Central memory CD8-positive, alpha-beta T cell (primary cell): ENCODE results near the gene TMBIM1.

Experiments used
- ATAC-seq: fragments of 150-1000 bp; cut with Tn5 transposase; replicated peaks from 2 replicates; pipeline ENCODE4 v1.10.0; 2022; ENCODE audit warnings: mild to moderate bottlenecking, moderate FRiP score, moderate number of reproducible peaks; ENCODE audit not compliant: poor library complexity, severe bottlenecking; ENCODE audit errors: extremely low read depth
- DNase-seq, 2 donors: peaks; one replicate each; pipeline ENCODE4 v3.0.0; 2021; ENCODE audit warnings: low spot score in 2 of 2
- H3K27ac Mint-ChIP-seq: one replicate; pipeline ENCODE4 v1.8.0; 2022; ENCODE audit warnings: low read depth, mild to moderate bottlenecking, moderate library complexity, mixed read lengths
- H3K27me3 Mint-ChIP-seq: one replicate; pipeline ENCODE4 v1.8.0; 2022; ENCODE audit warnings: mixed read lengths
- H3K36me3 Mint-ChIP-seq: one replicate; pipeline ENCODE4 v1.8.0; 2022; ENCODE audit warnings: mild to moderate bottlenecking, moderate library complexity, mixed read lengths; ENCODE audit not compliant: insufficient read depth
- H3K4me1 Mint-ChIP-seq: one replicate; pipeline ENCODE4 v1.8.0; 2022; ENCODE audit warnings: mixed read lengths
- H3K4me3 Mint-ChIP-seq: one replicate; pipeline ENCODE4 v1.8.0; 2022; ENCODE audit warnings: mild to moderate bottlenecking, moderate library complexity, mixed read lengths
- H3K9me3 Mint-ChIP-seq: one replicate; pipeline ENCODE4 v1.8.0; 2022; ENCODE audit warnings: mixed read lengths

The TMBIM1 gene

GRCh38 chr2:218260742-218261422, 31.4 kb downstream of the TMBIM1 start, which contains the start of gene GPBAR1:
GPBAR1 (plus strand) TSS chr2:218261015; CDS start chr2:218262725, 1,710 bp downstream.
- no peaks in the 10 kb centered on the region for H3K27me3 Mint-ChIP-seq
- H3K9me3 Mint-ChIP-seq = no peaks in the 10 kb centered on the region
- DNase-seq (no peak), ATAC-seq (no peak)
- peaks cover 30% of the 10 kb centered on the region for H3K36me3 Mint-ChIP-seq
- no peak within 1 kb of the TSS for H3K4me3 Mint-ChIP-seq
- H3K4me1 Mint-ChIP-seq = peaks cover 32% of the 10 kb centered on the region
- no peak within 1 kb of the TSS for H3K27ac Mint-ChIP-seq

DNA sequence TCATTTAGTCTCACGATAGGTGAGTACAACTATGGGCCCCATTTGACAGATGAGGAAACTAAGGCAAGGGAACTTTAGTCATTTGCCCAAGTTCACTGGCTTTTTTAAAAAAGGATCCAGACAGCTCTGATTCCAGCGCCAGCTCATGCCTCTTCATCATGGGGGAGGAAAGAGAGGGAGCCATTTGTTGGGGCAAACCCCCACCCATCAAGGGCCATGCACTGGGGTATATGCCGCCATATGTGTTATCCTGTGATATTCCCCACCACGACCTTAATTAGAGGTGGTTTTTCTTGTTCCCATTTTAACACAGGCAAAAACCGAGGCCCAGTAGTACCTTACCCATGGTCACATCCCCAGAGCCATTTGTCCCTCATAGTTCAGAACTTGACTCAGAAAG, 32.1 kb downstream of the TMBIM1 start:
- peaks cover 36% of the 10 kb centered on the region for H3K36me3 Mint-ChIP-seq
- H3K4me3 Mint-ChIP-seq = no peak overlapping the region
- H3K27me3 Mint-ChIP-seq = no peaks in the 10 kb centered on the region
- no peak overlapping the region for H3K27ac Mint-ChIP-seq
- no peaks in the 10 kb centered on the region for H3K9me3 Mint-ChIP-seq
- no peak for DNase-seq
- peaks cover 24% of the 10 kb centered on the region for H3K4me1 Mint-ChIP-seq
- ATAC-seq = no peak

- DNase-seq = no peak
- peak overlapping the region; percentile 62 for H3K27ac Mint-ChIP-seq
- no peak overlapping the region for H3K4me3 Mint-ChIP-seq
- H3K36me3 Mint-ChIP-seq = peaks cover 44% of the 10 kb centered on the region
- ATAC-seq = no peak
- H3K4me1 Mint-ChIP-seq = peaks cover 20% of the 10 kb centered on the region
- H3K9me3 Mint-ChIP-seq = no peaks in the 10 kb centered on the region
- no peaks in the 10 kb centered on the region for H3K27me3 Mint-ChIP-seq
Measured at GRCh38 chr2:218259099-218259961, 33.0 kb downstream of the TMBIM1 start.

GRCh38 chr2:218257390-218257981, 34.8 kb downstream of the TMBIM1 start:
- no peaks in the 10 kb centered on the region for H3K9me3 Mint-ChIP-seq
- H3K27ac Mint-ChIP-seq = peak overlapping the region; percentile 53
- peak; percentile 55 to 60 for DNase-seq
- no peaks in the 10 kb centered on the region for H3K27me3 Mint-ChIP-seq
- peak overlapping the region; percentile 44 for H3K4me3 Mint-ChIP-seq
- peaks cover 59% of the 10 kb centered on the region for H3K36me3 Mint-ChIP-seq
- H3K4me1 Mint-ChIP-seq = peaks cover 7% of the 10 kb centered on the region
- ATAC-seq = peak; percentile 77

- H3K4me3 Mint-ChIP-seq = no peak overlapping the region
- no peaks in the 10 kb centered on the region for H3K9me3 Mint-ChIP-seq
- ATAC-seq (no peak), DNase-seq (no peak)
- peaks cover 65% of the 10 kb centered on the region for H3K36me3 Mint-ChIP-seq
- H3K4me1 Mint-ChIP-seq = peaks cover 7% of the 10 kb centered on the region
- no peak overlapping the region for H3K27ac Mint-ChIP-seq
- H3K27me3 Mint-ChIP-seq = no peaks in the 10 kb centered on the region
Measured at GRCh38 chr2:218256612-218257350, 35.5 kb downstream of the TMBIM1 start.

- H3K4me3 Mint-ChIP-seq = no peak overlapping the region
- H3K27me3 Mint-ChIP-seq = no peaks in the 10 kb centered on the region
- ATAC-seq = no peak
- no peak overlapping the region for H3K27ac Mint-ChIP-seq
- H3K36me3 Mint-ChIP-seq = peaks cover 76% of the 10 kb centered on the region
- peaks cover 7% of the 10 kb centered on the region for H3K4me1 Mint-ChIP-seq
- no peaks in the 10 kb centered on the region for H3K9me3 Mint-ChIP-seq
- DNase-seq = no peak
Measured at GRCh38 chr2:218255446-218255845, 36.9 kb downstream of the TMBIM1 start.

DNA sequence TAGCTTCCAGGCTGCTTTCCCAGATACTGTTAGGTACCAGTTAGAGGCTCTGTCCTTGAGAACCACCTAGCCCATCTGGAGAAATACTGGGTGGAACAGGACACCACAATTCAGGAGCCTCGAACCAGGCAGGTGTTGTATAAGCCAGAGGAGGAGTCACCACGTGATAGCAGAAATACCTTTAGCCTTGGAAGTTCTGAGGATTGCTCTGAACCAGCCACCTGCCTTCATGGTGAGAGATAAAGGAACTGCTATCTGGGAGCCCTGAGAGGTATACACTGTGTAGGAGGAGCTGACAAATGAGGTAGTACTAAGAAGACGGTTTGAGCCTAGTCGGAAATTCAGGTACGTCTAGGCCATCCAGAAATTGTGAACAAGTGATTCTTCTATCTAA, 39.1 kb downstream of the TMBIM1 start:
- Mint-ChIP-seq H3K27ac (no peak overlapping the region), H3K36me3 (peaks cover 92% of the 10 kb centered on the region), H3K9me3 (no peaks in the 10 kb centered on the region), H3K27me3 (no peaks in the 10 kb centered on the region), H3K4me3 (no peak overlapping the region), H3K4me1 (peaks cover 7% of the 10 kb centered on the region)
- DNase-seq (no peak), ATAC-seq (no peak)

DNA sequence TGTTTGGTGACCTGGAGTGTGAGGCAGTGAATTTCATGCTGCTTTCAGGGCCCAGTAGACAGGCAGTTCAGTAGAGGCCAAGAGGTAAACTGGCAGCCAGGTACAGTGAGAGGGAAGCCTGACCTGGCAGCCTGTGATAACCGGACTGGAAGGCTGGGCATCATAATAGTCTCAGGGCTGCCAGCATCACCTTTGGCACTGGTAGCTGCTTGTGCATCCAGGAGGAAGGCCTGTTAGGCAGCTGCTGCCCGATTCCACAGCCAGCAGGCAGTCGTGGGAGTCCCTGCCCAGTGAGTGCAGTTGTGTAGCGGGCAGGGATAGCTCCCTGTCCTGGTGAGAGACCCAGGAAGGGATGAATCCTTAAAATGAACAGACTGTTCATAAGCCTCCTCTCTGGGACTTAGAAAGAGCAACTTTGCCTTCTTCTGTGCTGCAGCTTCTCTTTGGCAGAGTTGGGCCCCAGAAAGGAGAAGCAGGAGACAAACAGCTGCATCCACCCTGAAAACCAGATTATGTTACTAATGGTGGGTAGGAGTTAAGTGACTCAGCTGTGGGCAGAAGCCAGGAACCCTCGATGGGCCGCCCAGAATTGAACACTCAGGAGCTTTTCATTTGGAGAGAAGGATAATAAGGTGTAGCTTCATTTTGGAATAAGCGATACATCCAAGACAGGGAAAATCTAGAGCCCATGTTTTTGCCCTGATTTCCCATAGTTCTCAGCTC, 39.6 kb downstream of the TMBIM1 start:
- H3K36me3 Mint-ChIP-seq = peaks cover 98% of the 10 kb centered on the region
- no peak overlapping the region for H3K4me3 Mint-ChIP-seq
- H3K27me3 Mint-ChIP-seq = no peaks in the 10 kb centered on the region
- H3K4me1 Mint-ChIP-seq = peaks cover 5% of the 10 kb centered on the region
- ATAC-seq (no peak), DNase-seq (no peak)
- H3K9me3 Mint-ChIP-seq = no peaks in the 10 kb centered on the region
- no peak overlapping the region for H3K27ac Mint-ChIP-seq

DNA sequence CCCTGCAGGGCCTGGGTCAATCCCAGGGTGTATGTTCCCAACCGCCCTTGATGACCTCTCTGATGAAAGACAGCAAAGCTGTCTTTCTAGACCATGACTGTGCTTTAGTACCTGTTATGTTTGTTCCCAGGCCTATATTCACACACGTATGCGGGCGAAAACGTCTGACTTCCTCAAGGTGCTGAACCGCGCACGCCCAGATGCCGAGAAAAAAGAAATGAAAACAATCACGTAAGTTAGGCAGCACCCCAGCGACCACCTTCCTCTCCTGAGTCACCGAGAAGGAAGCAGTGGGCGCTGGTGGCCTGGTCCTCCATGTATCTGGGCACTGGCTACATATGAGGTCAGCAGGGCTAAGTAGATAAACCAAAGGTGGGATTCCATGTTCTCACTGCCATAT, 42.6 kb downstream of the TMBIM1 start:
- Mint-ChIP-seq H3K27me3 (no peaks in the 10 kb centered on the region), H3K36me3 (peaks cover 100% of the 10 kb centered on the region), H3K4me1 (peaks cover 4% of the 10 kb centered on the region), H3K9me3 (no peaks in the 10 kb centered on the region), H3K4me3 (no peak overlapping the region), H3K27ac (no peak overlapping the region)
- DNase-seq (no peak), ATAC-seq (no peak)

DNA sequence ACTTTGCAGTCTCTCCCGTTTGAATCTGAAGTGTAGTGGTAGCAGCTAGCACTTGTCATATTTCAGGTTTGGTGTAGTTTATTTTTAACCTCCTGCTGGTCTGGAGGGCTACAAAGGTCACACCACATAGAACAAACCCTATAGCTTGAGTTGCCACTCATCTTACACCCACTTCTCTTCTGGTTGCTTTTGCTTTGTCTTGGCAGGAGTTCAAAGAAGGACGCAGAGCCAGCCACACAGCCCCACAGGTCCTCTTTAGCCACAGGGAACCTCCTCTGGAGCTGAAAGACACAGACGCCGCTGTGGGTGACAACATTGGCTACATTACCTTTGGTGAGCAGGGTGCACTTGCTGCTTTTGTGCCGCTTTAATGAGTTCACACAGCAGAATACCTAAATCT, 47.1 kb downstream of the TMBIM1 start:
- Mint-ChIP-seq H3K27ac (peak overlapping the region; percentile 84), H3K4me3 (no peak overlapping the region), H3K9me3 (no peaks in the 10 kb centered on the region), H3K36me3 (peaks cover 95% of the 10 kb centered on the region), H3K27me3 (no peaks in the 10 kb centered on the region), H3K4me1 (peaks cover 22% of the 10 kb centered on the region)
- no peak for DNase-seq
- ATAC-seq = no peak

GRCh38 chr2:218244665-218245064, 47.6 kb downstream of the TMBIM1 start:
- H3K27ac Mint-ChIP-seq = peak overlapping the region; percentile 84
- H3K4me1 Mint-ChIP-seq = peaks cover 22% of the 10 kb centered on the region
- H3K36me3 Mint-ChIP-seq = peaks cover 95% of the 10 kb centered on the region
- H3K4me3 Mint-ChIP-seq = no peak overlapping the region
- no peaks in the 10 kb centered on the region for H3K27me3 Mint-ChIP-seq
- no peak for DNase-seq
- no peak for ATAC-seq
- no peaks in the 10 kb centered on the region for H3K9me3 Mint-ChIP-seq

GRCh38 chr2:218244204-218244603, 48.1 kb downstream of the TMBIM1 start:
- Mint-ChIP-seq H3K4me1 (peaks cover 22% of the 10 kb centered on the region), H3K27me3 (no peaks in the 10 kb centered on the region), H3K4me3 (no peak overlapping the region), H3K27ac (peak overlapping the region; percentile 84), H3K9me3 (no peaks in the 10 kb centered on the region), H3K36me3 (peaks cover 95% of the 10 kb centered on the region)
- no peak for ATAC-seq
- no peak for DNase-seq
